Ishikawa (cell line): ENCODE results near the gene ABCC4.
A peak's percentile ranks its signal among the peaks of the same experiment; 100 is the strongest.

ENCODE experiments used
- CEBPB ChIP-seq: IDR thresholded peaks from 2 replicates; pipeline ENCODE4 v1.6.1; 2012
- CREB1 ChIP-seq: IDR thresholded peaks from 2 replicates; pipeline ENCODE4 v1.6.1; 2012; ENCODE audit warnings: low read depth
- EGR1 ChIP-seq: IDR thresholded peaks from 2 replicates; pipeline ENCODE4 v1.6.1; 2012
- EP300 ChIP-seq: IDR thresholded peaks from 2 replicates; pipeline ENCODE4 v1.6.1; 2012; ENCODE audit warnings: borderline replicate concordance
- FOXM1 ChIP-seq: IDR thresholded peaks from 2 replicates; pipeline ENCODE4 v1.6.1; 2012; ENCODE audit warnings: low read depth, borderline replicate concordance
- NFIC ChIP-seq: IDR thresholded peaks from 2 replicates; pipeline ENCODE4 v1.6.1; 2012
- RAD21 ChIP-seq: IDR thresholded peaks from 2 replicates; pipeline ENCODE4 v1.6.1; 2012; ENCODE audit warnings: low read depth
- REST ChIP-seq: IDR thresholded peaks from 2 replicates; pipeline ENCODE4 v1.6.1; 2012; ENCODE audit warnings: low read depth, mild to moderate bottlenecking
- TAF1 ChIP-seq: IDR thresholded peaks from 2 replicates; pipeline ENCODE4 v1.6.1; 2012; ENCODE audit warnings: low read depth, mild to moderate bottlenecking
- TCF12 ChIP-seq: IDR thresholded peaks from 2 replicates; pipeline ENCODE4 v1.6.1; 2012; ENCODE audit warnings: low read depth
- TEAD4 ChIP-seq: IDR thresholded peaks from 2 replicates; pipeline ENCODE4 v1.6.1; 2012
- YY1 ChIP-seq: IDR thresholded peaks from 2 replicates; pipeline ENCODE4 v1.6.1; 2012; ENCODE audit warnings: low read depth
- ZBTB7A ChIP-seq: IDR thresholded peaks from 2 replicates; pipeline ENCODE4 v1.6.1; 2012; ENCODE audit warnings: low read depth
- TF ChIP-seq, protein P1 (sequence below): IDR thresholded peaks from 2 replicates; pipeline ENCODE4 v1.6.1; 2012
- TF ChIP-seq, protein P2 (sequence below): IDR thresholded peaks from 2 replicates; pipeline ENCODE4 v1.6.1; 2012

Gene ABCC4

GRCh38 chr13:95159458-95159857 is 141.8 kb downstream of the ABCC4 start:
- no peak for TF ChIP-seq NFIC
- TF ChIP-seq CREB1, result no peak
- no peak for TF ChIP-seq FOXM1
- TF ChIP-seq, protein P1, sequence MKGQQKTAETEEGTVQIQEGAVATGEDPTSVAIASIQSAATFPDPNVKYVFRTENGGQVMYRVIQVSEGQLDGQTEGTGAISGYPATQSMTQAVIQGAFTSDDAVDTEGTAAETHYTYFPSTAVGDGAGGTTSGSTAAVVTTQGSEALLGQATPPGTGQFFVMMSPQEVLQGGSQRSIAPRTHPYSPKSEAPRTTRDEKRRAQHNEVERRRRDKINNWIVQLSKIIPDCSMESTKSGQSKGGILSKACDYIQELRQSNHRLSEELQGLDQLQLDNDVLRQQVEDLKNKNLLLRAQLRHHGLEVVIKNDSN, result no peak
- no peak for TF ChIP-seq TEAD4
- no peak for TF ChIP-seq EGR1
- no peak for TF ChIP-seq EP300

DNA sequence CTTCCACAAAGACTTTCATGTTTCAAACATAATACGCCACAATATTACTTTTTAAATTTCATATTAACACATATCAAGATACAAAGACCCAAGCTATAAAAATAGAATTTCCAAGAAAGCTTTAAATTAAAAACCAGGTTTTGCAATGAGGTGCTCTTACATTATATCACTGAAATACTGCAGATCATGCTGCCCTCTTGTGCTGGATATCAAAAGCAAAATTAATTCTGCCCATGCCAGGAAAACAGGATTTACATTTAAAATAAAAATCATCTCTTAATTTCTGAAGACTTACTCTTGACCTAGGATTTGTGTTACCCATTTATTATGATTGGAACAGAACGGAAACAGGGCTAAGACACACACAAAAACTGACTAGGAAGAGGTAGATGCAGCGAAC is 145.0 kb downstream of the ABCC4 start:
- TF ChIP-seq RAD21 (peak; percentile 55), FOXM1 (no peak), TCF12 (no peak), TAF1 (no peak), NFIC (no peak), REST (no peak)
- TF ChIP-seq, protein P1, result no peak

GRCh38 chr13:95155504-95155903 is 145.7 kb downstream of the ABCC4 start:
- TF ChIP-seq ZBTB7A, result no peak
- TF ChIP-seq FOXM1, result no peak
- TF ChIP-seq EGR1, result no peak
- no peak for TF ChIP-seq TCF12
- no peak for TF ChIP-seq REST
- TF ChIP-seq TEAD4, result no peak
- no peak for TF ChIP-seq TAF1
- TF ChIP-seq NFIC, result no peak
- TF ChIP-seq, protein P2, sequence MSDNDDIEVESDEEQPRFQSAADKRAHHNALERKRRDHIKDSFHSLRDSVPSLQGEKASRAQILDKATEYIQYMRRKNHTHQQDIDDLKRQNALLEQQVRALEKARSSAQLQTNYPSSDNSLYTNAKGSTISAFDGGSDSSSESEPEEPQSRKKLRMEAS, result no peak
- no peak for TF ChIP-seq RAD21
- TF ChIP-seq CREB1, result no peak
- TF ChIP-seq YY1, result no peak
- TF ChIP-seq, protein P1, result no peak
- no peak for TF ChIP-seq CEBPB
- no peak for TF ChIP-seq EP300

DNA sequence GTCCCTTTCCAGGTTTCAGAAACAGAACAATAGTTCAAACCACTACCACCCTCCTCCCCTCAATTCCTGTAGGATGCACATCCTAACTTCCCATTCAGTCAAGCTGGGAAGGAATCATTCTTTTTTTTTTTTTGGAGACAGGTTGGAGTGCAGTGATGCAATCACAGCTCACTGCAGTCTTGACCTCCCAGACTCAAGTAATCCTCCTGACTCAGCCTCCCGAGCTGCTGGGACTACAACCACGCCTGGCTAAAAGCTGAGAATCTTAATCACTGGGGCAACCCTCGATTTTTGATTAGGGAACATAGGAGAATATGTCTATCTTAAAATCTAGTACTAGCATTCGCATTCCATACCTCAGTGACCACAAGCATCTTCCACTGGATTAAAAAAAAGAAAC is 146.2 kb downstream of the ABCC4 start:
- no peak for TF ChIP-seq CEBPB
- TF ChIP-seq REST, result no peak
- TF ChIP-seq ZBTB7A, result no peak
- no peak for TF ChIP-seq EP300
- no peak for TF ChIP-seq YY1
- no peak for TF ChIP-seq EGR1
- TF ChIP-seq, protein P1, result no peak
- no peak for TF ChIP-seq TEAD4

DNA sequence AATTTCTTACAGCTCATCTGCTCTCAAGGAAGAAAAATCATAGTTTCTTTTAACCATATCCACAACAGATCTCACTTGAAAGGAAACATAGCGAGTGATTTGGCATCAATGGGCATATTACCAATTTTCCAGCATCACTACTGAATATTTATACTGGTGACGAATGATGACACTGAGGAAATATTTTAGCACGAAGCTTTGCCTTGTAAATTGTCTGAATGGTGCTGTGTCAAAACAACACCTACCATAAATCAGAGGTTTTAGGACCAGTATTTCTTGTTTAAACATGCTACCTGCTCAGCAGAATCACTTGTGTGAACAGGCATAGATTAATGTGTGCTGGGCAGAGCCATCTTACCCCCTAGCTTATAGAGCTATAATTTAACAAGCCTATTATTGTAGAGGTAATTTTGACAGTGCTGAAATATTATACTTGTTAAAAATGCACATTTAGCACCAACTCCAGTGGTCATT is 146.8 kb downstream of the ABCC4 start:
- no peak for TF ChIP-seq NFIC
- no peak for TF ChIP-seq TAF1
- TF ChIP-seq RAD21, result no peak
